ENCODE results near the gene IL15RA.

- TF ChIP-seq, protein P1, sequence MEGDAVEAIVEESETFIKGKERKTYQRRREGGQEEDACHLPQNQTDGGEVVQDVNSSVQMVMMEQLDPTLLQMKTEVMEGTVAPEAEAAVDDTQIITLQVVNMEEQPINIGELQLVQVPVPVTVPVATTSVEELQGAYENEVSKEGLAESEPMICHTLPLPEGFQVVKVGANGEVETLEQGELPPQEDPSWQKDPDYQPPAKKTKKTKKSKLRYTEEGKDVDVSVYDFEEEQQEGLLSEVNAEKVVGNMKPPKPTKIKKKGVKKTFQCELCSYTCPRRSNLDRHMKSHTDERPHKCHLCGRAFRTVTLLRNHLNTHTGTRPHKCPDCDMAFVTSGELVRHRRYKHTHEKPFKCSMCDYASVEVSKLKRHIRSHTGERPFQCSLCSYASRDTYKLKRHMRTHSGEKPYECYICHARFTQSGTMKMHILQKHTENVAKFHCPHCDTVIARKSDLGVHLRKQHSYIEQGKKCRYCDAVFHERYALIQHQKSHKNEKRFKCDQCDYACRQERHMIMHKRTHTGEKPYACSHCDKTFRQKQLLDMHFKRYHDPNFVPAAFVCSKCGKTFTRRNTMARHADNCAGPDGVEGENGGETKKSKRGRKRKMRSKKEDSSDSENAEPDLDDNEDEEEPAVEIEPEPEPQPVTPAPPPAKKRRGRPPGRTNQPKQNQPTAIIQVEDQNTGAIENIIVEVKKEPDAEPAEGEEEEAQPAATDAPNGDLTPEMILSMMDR (IDR thresholded peaks at IDR 0.05) = no peak
- no peak for TF ChIP-seq EP300 (IDR thresholded peaks at IDR 0.05)
Observed at GRCh38 chr10:5963591-5963990, 13.8 kb downstream of the IL15RA start.
